HG02571 (cell line): Measurements from ENCODE around the gene GMCL2.

ENCODE experiments used
- ATAC-seq: cut with Tn5 transposase; IDR thresholded peaks from one replicate; pipeline ENCODE4 v1.9.1; 2021; ENCODE audit warnings: mild to moderate bottlenecking, moderate library complexity; ENCODE audit not compliant: unreplicated experiment

The GMCL2 gene

GRCh38 chr5:178222292-178222691 lies 35.1 kb upstream of the GMCL2 start:
- no peak for ATAC-seq

GRCh38 chr5:178221853-178222252 lies 34.7 kb upstream of the GMCL2 start:
- no peak for ATAC-seq

DNA sequence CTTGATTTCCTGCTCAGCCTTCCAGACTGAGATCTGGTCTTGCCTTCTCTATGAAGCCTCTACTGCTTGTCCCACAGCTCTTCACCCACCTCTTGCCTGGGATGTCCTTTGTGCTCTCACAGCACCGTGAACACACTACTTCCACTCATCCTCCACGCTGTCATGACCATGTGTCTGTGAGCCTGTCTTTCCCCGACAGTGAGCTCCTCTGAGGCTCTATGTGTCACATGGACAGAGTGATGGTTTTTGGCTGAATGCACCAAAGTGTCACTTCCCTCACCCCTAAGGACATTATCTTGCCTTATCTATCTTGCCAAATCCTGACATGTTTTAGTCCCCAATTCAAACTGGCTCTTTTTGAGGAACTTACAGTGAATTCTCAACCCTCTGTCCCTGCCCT lies 34.1 kb upstream of the GMCL2 start:
- ATAC-seq: no peak

DNA sequence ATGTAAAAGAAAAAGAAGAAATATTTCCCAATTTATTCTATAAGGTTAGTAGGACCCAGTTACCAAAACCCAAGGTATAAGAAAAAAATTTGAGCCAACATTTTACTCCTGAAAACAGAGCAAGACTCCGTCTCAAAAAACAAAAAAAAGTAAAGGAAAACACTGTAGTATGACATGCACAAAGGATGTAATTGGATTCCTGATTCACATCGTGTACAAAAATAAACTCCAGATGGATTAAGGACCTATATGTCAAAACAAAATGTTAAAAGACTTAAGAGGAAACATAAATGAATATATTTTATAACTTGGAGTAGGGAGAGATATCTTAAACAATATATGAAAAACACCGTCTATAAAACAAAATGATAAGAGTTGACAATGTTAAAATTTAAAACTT lies 31.7 kb upstream of the GMCL2 start:
- no peak for ATAC-seq

DNA sequence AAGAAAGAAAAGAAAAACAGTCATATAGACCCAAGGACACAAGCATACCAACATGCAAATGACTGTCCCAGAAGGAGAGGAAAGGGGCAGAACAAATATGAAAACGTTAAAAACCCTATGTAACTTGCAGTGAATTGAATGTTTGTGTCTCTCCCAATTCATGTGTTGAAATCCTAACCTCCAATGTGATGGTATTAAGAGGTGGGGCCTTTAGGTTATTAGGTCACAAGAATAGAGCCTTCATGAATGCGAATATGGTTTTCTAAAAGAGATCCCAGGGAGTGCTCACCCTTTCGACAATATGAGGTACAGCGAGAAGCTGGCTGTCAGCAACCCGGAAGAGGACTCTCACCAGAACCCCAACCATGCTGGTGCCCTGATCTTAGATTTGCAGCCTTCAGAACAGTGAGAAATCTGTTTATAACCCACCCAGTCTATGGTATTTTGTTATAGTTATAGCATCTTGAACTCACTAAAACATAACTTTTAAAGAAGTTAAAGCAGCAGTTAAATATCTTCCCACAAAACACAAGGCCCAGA lies 31.1 kb upstream of the GMCL2 start:
- ATAC-seq: no peak

DNA sequence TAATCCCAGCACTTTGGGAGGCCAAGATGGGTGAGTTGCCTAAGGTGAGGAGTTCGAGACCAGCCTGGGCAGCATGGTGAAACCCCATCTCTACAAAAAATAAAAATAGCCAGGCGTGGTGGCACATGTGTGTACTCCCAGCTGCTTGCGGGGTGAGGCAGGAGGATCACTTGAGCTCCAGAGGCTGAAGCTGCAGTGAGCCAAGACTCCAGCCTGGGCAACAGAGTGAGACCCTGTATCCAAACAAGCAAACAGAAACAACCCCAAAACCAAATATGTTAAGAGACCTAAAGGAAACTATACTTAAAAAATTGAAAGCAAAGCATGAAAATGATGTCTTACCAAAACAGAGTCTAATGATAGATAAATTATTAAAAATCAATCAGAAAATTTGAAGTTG lies 29.6 kb upstream of the GMCL2 start:
- ATAC-seq: no peak

- no peak for ATAC-seq
Observed at GRCh38 chr5:178216088-178216534, 28.9 kb upstream of the GMCL2 start.

- no peak for ATAC-seq
Observed at GRCh38 chr5:178215280-178216002, 28.3 kb upstream of the GMCL2 start.

DNA sequence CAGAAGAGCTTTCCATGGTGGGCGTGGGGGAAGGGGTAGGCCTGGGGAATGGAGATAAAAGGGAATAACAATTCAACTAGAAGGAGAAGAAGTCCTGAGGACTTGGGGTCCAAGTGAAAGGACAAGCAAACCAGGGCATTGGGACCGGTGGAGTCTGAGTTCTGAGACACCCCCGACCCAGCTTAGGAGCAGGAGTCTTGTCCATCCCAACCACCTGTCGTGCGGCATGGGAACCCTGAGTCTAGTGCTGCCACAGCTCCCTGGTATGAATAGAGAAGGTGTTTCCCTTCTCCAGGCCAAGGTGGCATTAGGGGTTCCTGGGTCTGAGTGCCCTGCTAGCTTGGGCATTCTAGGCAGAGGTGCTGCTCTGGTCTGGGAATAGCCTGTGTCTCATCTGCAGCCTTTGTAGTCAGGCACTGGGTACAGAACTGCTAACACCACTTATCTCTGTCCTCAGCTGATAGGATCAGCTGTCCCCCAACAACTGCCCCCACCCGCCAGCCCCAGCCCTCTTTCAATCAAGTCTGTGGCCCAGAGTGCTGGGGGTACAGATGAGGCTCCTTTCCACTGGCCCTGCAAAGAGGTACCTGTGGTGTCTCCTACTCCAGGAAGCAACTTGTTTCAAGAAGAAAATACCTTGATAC lies 27.1 kb upstream of the GMCL2 start:
- no peak for ATAC-seq

GRCh38 chr5:178213748-178214151 lies 26.6 kb upstream of the GMCL2 start:
- ATAC-seq: no peak

DNA sequence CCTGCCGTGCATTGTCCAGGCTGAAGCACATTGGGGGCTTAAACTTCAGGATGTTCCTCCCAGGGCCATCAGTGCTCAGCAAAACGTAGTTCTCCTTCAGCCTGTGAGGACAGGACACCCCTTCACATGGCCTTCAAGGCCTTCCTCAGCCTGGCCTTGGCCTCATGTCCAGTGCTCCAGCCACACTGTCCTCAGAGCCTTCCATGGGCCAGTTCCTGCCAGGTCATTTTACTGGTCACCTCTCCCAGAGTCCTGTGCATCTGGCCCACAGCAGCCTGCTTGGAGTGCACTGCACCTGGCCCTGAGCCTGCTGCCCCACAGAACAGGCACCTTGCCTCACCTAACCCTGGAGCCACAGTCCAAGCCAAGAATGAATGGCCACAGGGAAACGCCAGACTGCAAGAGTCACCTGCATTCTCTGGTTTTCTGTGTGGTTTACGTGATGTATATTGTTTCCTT lies 25.9 kb upstream of the GMCL2 start:
- ATAC-seq: no peak

DNA sequence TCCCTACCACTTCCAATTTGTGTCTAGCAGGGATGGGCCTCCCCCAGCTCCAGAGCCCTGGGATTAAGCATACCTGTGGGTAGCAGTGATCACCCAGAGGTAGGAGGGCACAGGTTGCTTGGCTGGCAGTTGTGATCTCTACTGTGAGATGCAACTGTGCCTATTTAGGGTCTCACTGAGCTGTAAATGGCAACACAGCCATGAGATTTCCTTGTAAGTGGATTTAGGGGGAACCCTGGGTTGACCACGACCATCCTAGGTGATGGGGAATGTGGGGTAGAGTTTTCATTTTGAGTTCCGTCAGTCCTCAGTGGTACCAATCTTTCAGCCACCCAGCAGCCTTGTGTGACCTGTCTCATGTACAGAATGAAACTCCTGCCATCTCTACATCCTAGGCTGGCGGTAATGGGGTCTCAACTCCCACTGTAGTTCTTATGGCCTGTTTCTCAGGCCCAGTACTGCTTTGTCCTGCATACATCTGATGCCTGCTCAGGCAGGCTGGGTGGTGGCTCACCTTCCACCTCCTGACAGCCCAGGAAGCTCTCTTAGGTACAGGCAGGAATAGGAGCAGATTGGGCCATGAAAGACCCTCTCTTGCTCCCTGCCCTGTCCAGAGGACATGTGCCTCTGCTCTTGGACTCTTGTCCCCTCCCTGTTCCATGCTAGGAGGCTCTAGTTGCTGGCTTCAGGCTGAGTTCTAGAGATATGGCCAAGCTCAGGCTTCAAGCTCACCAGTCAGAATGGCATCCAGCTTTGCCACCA lies 25.3 kb upstream of the GMCL2 start:
- no peak for ATAC-seq

DNA sequence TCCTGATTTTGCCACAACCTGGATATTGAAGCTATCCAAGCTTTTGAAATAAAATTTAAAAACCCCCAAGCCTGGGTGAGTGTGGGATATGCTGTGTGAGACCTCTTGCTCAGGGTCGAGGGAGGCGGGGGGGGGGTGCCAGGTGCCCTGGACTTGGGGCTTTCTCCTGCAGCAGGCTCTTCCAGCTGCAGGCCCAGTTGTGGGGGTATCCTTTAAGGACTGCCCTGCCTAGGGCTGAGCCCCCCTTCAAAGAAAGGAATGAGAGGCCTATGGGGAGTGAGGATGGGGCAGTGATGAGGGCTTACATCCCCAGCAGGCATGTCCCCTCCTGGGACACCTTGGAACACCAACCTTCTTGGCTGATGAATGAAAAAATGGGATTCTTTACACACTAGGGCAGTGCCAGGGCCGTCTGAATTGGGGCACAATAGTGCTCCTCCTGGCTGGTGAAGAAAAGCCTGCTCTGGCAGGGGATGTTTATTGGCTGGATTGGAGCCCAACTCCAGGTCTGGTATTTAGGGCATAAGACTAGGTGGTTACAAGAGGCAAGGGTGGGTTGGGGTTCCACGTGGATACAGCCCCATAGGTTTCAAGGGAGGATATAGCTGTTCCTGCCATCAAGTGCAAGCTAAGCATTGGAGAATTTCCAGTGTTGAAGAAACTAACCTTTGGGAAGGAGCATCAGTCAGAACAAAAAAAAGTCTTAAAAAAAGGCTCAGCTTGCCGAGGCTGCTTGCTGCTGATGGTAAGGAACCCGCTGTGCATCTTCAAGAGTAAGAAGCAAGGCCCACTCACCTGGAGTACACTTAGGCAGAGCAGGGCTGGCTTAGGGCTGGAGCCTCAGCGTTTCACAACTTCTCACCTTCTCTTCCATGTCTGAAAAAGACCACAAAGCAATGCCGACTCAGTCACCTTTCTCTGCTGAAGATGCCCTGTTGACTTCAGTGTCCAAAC lies 24.2 kb upstream of the GMCL2 start:
- ATAC-seq: no peak

DNA sequence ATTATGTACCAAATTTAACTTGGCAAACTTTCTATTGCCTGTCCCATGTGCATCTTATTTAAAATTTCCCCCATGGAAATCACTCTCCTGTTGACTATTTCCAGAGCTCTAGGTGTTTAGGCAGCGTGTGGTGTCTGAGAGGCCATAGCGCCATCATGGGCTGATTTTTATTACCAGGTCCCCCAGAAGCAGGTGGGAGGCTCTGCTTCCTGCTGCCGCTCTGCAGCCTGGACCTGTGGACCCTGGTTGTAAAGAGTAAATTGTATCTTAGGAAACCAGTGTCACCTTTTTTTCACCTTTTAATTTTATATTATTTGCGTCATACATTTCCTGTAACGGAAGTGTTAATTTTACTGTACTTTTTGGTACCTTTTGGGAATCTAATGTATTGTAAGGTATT lies 23.5 kb upstream of the GMCL2 start:
- no peak for ATAC-seq

GRCh38 chr5:178210073-178210535 lies 22.9 kb upstream of the GMCL2 start:
- no peak for ATAC-seq

DNA sequence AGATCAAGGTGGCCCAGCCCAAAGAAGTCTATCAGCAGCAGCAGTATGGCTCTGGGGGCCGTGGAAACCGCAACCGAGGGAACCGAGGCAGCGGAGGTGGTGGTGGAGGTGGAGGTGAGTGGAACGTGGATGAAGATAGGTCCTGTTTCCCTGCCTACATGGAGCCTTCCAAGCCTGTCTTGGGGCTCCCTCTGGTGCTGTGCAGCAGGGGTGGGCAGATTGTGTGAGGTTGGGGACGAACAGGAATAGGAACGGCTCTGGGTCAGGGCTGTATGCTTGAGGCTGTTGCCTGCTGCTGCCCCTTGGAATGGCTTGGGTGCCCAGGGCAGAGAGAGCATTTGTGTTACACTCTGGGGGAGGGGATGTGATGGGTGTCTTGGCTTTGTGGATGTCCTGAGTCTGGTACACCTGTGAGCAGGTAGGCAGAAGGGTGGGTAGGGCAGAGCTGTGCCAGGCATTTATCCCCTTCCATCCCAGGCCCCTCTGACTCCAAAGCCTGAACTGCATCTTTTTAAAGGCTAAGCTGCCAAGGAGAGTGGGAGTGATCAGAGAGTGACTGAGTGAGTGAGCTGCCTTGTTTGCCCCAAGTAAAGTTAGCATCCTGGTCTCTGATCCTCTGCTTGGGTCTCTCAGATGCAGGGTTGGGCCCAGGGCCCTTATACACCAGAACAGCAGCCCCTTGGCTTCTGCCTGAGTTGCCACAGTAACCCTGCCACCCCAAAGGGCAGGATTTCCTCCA lies 22.3 kb upstream of the GMCL2 start:
- ATAC-seq: no peak

- no peak for ATAC-seq
Observed at GRCh38 chr5:178208540-178209227, 21.5 kb upstream of the GMCL2 start.

- ATAC-seq: no peak
Observed at GRCh38 chr5:178207917-178208280, 20.7 kb upstream of the GMCL2 start.
